PC-3 (cell line): ENCODE data around the gene PRKAR1B. TPM values are rescaled to one million over a fixed set of nuclear protein-coding genes. Genes with fewer than 3 reads are reported as not detected.

Experiments
- ATAC-seq: fragments of 200-7000 bp; cut with Tn5 transposase; 2 replicates; pipeline ENCODE4 v1.9.1; 2020; ENCODE audit warnings: mild to moderate bottlenecking, moderate library complexity
- BruUV-seq: library from RNA; stranded (reverse); fragments of 400-500 nt; replicated peaks from 2 replicates; lab custom pipeline; 2021; lab: Mats Ljungman, UMichigan
- CTCF ChIA-PET: fragments of 300-600 bp; sonication (Branson Sonifier 250); formaldehyde crosslinking; loops from one replicate; lab custom pipeline; 2022; ENCODE audit warnings: antibody characterized with exemption; lab: Charles Lee
- POLR2A ChIA-PET: fragments of 300-600 bp; sonication (Branson Sonifier 250); formaldehyde crosslinking; loops from one replicate; lab custom pipeline; 2022; ENCODE audit warnings: antibody characterized with exemption; ENCODE audit not compliant: unreplicated experiment; lab: Charles Lee
- DNase-seq: peaks from one replicate; pipeline ENCODE4 v3.0.0-alpha.2; 2015
- H2AFZ ChIP-seq: fragments of 300-600 bp; sonication (generic); 2 replicates; pipeline ENCODE4 v1.6.0; 2016; ENCODE audit warnings: antibody characterized with exemption, low read length
- H3F3A ChIP-seq: fragments of 300-600 bp; sonication (generic); one replicate; pipeline ENCODE4 v1.6.0; 2017; ENCODE audit warnings: antibody characterized with exemption, low read length, control low read depth, mild to moderate bottlenecking; ENCODE audit not compliant: unreplicated experiment
- H3K27ac ChIP-seq: fragments of 300-600 bp; sonication (generic); 2 replicates; pipeline ENCODE4 v1.5.1; 2016; ENCODE audit warnings: mild to moderate bottlenecking, low read length
- H3K27me3 ChIP-seq: fragments of 300-600 bp; sonication (generic); 2 replicates; pipeline ENCODE4 v1.6.1; 2016; ENCODE audit warnings: low read length, mixed read lengths
- H3K36me3 ChIP-seq: fragments of 300-600 bp; sonication (generic); 2 replicates; pipeline ENCODE4 v1.6.1; 2016; ENCODE audit warnings: low read depth, mixed run types, low read length, mixed read lengths
- H3K4me1 ChIP-seq: fragments of 300-600 bp; sonication (generic); 2 replicates; pipeline ENCODE4 v1.5.1; 2016; ENCODE audit warnings: low read length; ENCODE audit not compliant: insufficient read depth
- H3K4me2 ChIP-seq: fragments of 300-600 bp; sonication (generic); 2 replicates; pipeline ENCODE4 v1.6.0; 2016; ENCODE audit warnings: low read length
- H3K4me3 ChIP-seq: fragments of 300-600 bp; sonication (generic); 2 replicates; pipeline ENCODE4 v1.5.1; 2016; ENCODE audit warnings: mild to moderate bottlenecking, low read length, mixed read lengths
- H3K79me2 ChIP-seq: fragments of 300-600 bp; sonication (generic); 2 replicates; pipeline ENCODE4 v1.6.1; 2017; ENCODE audit warnings: low read length, mixed read lengths
- H3K9ac ChIP-seq: fragments of 300-600 bp; sonication (generic); 2 replicates; pipeline ENCODE4 v1.6.0; 2016; ENCODE audit warnings: mild to moderate bottlenecking, low read length
- H3K9me2 ChIP-seq: fragments of 300-600 bp; sonication (generic); replicated peaks from 2 replicates; pipeline ENCODE4 v1.6.1; 2016; ENCODE audit warnings: mixed run types, low read length, mixed read lengths
- H3K9me3 ChIP-seq: fragments of 300-600 bp; sonication (generic); 2 replicates; pipeline ENCODE4 v1.6.1; 2016; ENCODE audit warnings: low read length, mixed read lengths
- H4K20me1 ChIP-seq: fragments of 300-600 bp; sonication (generic); 2 replicates; pipeline ENCODE4 v1.6.1; 2016; ENCODE audit warnings: low read length, mixed read lengths
- EZH2 ChIP-seq: fragments of 300-600 bp; sonication (generic); IDR thresholded peaks from one replicate; pipeline ENCODE4 v1.6.1; 2017; ENCODE audit warnings: antibody characterized with exemption, mild to moderate bottlenecking, low read length; ENCODE audit not compliant: unreplicated experiment
- EZH2phosphoT487 ChIP-seq: fragments of 300-600 bp; sonication (generic); IDR thresholded peaks from 2 replicates; pipeline ENCODE4 v1.6.1; 2018; ENCODE audit warnings: mild to moderate bottlenecking, antibody characterized with exemption, low read length, borderline replicate concordance
- intact Hi-C: fragments of 100-400 bp; cut with micrococcal nuclease; formaldehyde crosslinking; loops from 2 replicates; pipeline ENCODE4 v1.9.0; 2023
- total RNA-seq: library from RNA; depleted of rRNA; stranded (reverse); fragments of >200 nt; gene quantifications from 2 replicates; pipeline ENCODE4 v1.2.3, GENCODE V29; 2014
- TF ChIP-seq, protein P1 (sequence below): fragments of 300-600 bp; sonication (generic); conservative IDR thresholded peaks from 2 replicates; pipeline ENCODE4 v1.5.1; 2017; ENCODE audit warnings: antibody characterized with exemption, low read depth, mild to moderate bottlenecking, low read length

The PRKAR1B gene
- total RNA-seq, 1 experiment from 2014 or later: 15.6 TPM

DNA sequence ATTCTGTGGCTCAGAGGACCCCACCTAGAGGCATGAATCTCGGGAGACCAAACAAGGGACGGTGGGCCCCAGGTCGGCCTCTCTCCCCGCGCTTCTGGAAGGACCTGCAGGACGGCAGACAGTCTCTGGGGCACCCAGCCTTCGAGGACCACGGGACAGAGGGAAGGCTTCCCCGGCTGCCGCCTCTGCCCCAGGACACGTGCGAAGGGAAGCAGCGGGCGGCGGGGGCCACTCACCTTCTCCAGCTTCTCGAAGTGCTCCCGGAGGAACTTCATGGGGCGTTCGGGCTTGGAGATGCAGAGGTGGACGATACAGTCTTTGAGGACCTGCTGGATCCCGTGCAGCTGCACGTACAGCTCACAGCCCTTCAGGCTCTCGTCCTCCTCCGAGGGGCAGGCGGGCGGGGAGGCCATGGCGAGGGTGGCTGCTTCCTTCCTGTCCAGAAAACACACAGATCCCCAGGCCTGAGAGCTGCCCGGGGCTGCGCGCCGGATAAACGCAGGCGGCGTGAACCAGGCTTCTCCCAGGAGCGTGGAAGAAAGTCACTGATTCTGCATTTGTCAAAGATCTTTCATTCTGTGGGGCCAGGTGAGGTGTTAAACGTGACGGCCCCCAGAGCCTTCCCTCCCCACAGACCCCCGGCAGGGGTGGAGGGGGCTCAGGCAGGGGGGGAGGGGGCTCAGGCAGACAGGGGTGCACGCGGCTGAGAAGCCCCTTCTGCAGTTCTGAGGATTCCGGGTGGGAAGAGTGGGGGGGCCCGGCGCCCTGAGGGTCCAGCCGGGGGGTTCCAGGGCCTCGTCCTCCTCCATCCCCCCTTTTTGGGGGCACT is 15.8 kb downstream of the PRKAR1B start:
- no peaks in the 10 kb centered on the region for H3K9me3 ChIP-seq
- no peak overlapping the region for H3K4me3 ChIP-seq
- H3K9ac ChIP-seq: no peak overlapping the region
- no peaks in the 10 kb centered on the region for H3K9me2 ChIP-seq
- no TSS peak for BruUV-seq
- H3F3A ChIP-seq: no peaks in the 10 kb centered on the region
- DNase-seq (no peak), ATAC-seq (no peak)
- no peaks in the 10 kb centered on the region for H3K4me1 ChIP-seq
- no peak overlapping the region for H2AFZ ChIP-seq
- no peak overlapping the region for H3K27ac ChIP-seq
- CTCF ChIA-PET: no interaction called here
- no peaks in the 10 kb centered on the region for H3K27me3 ChIP-seq
- H3K79me2 ChIP-seq: no peaks in the 10 kb centered on the region
- TF ChIP-seq, protein P1, sequence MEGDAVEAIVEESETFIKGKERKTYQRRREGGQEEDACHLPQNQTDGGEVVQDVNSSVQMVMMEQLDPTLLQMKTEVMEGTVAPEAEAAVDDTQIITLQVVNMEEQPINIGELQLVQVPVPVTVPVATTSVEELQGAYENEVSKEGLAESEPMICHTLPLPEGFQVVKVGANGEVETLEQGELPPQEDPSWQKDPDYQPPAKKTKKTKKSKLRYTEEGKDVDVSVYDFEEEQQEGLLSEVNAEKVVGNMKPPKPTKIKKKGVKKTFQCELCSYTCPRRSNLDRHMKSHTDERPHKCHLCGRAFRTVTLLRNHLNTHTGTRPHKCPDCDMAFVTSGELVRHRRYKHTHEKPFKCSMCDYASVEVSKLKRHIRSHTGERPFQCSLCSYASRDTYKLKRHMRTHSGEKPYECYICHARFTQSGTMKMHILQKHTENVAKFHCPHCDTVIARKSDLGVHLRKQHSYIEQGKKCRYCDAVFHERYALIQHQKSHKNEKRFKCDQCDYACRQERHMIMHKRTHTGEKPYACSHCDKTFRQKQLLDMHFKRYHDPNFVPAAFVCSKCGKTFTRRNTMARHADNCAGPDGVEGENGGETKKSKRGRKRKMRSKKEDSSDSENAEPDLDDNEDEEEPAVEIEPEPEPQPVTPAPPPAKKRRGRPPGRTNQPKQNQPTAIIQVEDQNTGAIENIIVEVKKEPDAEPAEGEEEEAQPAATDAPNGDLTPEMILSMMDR: no peak
- TF ChIP-seq EZH2: no peak
- TF ChIP-seq EZH2phosphoT487: no peak
- H4K20me1 ChIP-seq: no peaks in the 10 kb centered on the region
- POLR2A ChIA-PET: no interaction called here
- no peak overlapping the region for H3K4me2 ChIP-seq
- no peaks in the 10 kb centered on the region; the same call in 1 of the 2 replicates for H3K36me3 ChIP-seq
- intact Hi-C loops: no loop called here

DNA sequence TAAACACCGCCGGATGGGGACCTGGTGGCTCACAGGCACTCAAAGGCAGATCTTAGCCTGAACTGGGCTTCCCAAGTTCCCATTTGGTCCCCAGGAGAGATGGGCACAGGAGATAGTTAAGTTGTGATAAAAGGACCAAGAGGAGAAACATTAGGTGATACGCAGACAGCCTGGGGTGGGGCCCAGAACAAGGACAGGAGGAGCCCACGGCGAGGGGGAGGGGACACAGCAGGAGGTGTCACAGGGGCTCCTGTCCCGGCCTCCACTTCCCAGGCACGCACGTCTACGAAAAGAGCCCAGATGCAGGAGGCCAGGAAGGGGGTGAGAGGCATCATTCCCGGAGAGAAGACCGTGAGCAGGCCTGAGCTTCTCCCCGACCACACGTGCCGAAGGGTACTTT is 16.9 kb downstream of the PRKAR1B start:
- CTCF ChIA-PET: no interaction called here
- H2AFZ ChIP-seq: no peak overlapping the region

More for the DNA sequence above, 16.9 kb downstream of the PRKAR1B start:
- Histone ChIP-seq H4K20me1 (no peaks in the 10 kb centered on the region), H3K79me2 (no peaks in the 10 kb centered on the region), H3K36me3 (no peaks in the 10 kb centered on the region; the same call in 1 of the 2 replicates), H3K27me3 (no peaks in the 10 kb centered on the region), H3K9ac (no peak overlapping the region), H3K27ac (no peak overlapping the region), H3K4me1 (peaks cover 2% of the 10 kb centered on the region), H3K4me2 (no peak overlapping the region), H3K9me3 (no peaks in the 10 kb centered on the region), H3F3A (no peaks in the 10 kb centered on the region), H3K4me3 (no peak overlapping the region), H3K9me2 (no peaks in the 10 kb centered on the region)
- DNase-seq (no peak), ATAC-seq (no peak)
- POLR2A ChIA-PET: interaction anchor here (0.6 kb wide), 1 partner anchor 88 kb away, joined by 3 read pairs; no protein-coding TSS in a partner anchor
- TF ChIP-seq EZH2phosphoT487 (no peak), EZH2 (no peak)
- TF ChIP-seq, protein P1: no peak
- intact Hi-C loops: no loop called here
- no TSS peak for BruUV-seq
